Amniotic epithelial cell (primary cell): Measurements from ENCODE around the gene STXBP1.
"Not testable (repeated sequence)": the region's sequence is repeated elsewhere in the genome, so short reads cannot be mapped to it uniquely, and the experiment has no call there.

Source experiments
- DNase-seq: peaks from one replicate; pipeline ENCODE4 v3.0.0-alpha.2; 2010; ENCODE audit warnings: low read depth

The STXBP1 gene

DNA sequence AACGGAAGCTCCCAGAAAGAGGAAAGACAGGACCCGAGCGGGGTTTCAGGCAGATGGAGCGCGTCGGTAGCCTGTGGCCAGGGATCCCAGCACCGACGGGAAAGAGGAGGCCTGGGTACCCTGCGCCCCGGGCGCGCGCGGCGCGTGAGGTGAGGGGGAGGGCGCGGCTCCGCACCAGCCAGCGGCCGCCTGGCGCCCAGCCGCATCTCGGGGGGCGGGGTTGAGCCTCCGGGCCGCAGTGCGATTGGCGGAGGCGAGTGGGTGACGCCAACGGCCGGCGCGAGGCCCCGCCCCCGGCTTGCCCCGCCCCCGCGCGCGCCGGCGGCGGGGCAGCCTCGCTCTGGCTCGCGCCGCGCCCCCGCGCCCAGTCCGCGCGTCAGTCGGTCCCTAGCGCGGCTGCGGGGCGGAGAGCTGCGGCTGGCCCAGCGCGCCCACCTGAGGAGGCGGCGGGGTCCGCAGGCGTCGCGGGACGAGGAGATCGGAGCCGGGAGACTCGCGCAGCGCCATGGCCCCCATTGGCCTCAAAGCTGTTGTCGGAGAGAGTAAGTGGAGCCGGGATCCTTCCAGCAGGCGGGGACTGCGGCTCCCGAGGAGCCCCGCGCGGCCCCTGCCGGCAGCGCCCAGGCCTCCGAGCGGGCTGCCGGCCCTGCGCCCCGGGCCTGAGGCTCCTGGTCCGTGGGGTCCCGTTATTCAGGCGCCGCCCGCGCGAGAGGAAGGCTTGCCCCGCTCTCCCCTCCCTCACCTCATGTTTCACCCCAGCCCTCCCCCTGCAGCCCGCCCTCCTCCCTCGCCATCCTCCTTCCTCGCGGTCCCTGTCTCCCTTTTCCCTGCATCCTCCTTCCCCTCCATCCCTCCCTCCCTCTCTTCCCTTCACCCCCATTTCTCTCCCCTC is at the start of gene STXBP1:
STXBP1 (plus strand) TSS at position 379 of the 892 bp plus-strand sequence; CDS start at position 506, 127 bp downstream.
- peak; percentile 65 for DNase-seq

DNA sequence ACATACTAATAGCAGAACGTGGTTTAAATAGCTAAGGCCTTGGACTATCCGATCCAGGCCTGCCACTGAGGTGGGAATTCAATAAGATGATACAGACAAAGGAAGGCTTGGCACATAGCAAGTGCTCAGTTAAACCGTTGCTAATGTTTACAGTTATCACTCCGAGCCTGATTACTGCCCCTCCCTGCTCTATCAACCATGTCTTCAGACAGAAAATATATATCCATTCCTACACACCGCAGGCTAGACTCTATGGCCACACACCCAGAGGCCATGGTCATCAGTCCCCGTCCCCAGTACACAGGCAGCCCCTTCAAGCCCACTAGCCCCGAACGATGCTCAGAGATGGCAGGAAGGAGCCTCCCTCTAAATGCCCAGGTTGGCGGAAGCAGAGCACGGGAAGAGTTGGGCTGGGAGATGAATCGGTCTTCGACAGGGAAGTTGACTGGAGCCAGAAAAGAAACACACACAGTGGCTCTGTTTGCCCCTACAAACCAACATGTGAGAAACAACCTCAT is 49.7 kb upstream of the STXBP1 start:
- no peak for DNase-seq

DNA sequence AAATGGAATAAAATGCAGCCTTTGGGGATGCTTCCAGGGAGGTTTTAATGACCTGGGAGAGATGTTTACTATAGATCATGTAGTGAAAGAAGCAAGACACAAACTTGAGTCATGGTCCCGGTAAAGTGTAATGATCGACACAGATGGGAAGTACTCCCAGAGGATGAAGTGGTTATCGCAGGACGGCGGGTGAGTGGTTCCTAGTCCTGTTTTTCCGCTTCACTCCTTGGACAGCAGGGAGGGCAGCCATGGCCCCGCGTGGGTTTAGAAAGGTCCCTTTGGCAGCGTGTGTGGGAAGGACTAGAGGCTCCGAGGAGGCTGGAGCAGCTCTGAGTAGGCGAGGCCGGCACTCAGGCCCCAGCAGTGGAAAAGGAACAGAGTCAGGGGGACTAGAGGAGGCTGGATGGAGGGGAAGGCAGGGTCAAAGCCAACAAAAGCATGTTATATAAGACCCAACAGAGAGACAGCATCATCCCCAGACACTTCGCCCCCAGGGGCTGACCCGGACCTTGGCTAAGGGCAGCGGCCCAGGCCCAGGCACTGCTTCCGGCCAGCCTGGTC is 49.2 kb upstream of the STXBP1 start:
- DNase-seq = peak; percentile 85

DNA sequence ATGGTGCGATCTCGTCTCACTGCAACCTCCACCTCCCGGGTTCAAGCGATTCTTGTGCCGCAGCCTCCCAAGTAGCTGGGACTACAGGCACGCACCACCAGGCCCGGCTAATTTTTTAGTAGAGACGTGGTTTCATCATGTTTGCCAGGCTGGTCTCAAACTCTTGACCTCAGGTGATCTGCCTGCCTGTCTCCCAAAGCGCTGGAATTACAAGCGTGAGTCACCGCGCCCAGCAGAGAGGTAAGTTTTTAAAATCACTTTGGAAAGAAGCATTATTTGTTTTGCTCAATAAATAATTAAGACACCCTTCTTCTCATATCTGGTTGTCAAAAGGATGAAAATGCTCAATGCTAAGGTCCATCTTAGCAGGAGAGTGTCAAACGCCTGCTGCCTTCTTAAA is 48.5 kb upstream of the STXBP1 start:
- no peak for DNase-seq

DNA sequence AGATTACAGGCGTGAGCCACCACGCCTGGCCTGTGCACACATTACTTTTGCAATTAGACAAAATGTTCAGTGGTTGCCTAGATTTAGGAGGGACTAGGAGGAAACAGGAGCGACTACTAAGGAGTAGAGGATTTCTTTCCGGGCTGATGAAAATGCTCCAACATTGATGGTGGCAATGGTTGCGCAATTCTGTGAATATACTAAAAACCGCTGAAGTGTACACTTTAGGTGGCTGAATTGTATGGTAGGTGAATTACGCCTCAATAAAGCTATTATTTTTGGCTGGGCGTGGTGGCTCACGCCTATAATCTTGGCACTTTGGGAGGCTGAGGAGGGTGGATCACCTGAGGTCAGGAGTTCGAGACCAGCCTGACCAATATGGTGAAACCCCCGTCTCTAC is 46.8 kb upstream of the STXBP1 start:
- no peak for DNase-seq

DNA sequence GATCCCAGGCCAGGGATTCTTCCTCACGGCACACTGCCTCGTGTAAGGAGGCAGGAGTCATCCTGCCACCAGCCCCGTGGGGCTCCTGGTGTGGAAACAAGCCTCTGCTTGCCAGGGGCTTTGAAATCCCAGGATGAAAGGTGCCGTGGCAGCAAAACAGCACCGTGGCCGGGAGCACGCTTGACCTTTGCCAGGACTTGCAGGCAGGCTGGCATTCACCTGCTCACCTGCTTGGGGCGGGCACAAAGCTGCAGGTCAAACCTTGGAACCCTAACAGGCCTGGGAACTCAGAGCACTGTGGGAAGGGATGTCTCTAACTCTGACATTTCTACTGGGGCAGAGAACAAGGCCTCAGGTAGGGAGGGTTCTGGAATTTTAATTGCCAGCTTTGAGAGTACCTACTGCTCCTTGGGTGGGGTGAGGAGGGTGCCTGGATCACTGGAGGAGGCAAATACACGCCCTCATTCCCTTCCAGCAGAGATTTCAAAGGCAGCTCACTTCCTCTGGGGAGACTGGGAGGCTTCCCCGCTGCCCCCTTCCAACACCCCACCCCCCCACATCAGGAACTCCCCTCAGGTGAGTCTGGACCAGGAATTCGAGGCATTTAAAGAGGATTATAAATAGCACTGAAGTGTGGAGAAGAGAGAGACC is 45.6 kb upstream of the STXBP1 start:
- DNase-seq = no peak

DNA sequence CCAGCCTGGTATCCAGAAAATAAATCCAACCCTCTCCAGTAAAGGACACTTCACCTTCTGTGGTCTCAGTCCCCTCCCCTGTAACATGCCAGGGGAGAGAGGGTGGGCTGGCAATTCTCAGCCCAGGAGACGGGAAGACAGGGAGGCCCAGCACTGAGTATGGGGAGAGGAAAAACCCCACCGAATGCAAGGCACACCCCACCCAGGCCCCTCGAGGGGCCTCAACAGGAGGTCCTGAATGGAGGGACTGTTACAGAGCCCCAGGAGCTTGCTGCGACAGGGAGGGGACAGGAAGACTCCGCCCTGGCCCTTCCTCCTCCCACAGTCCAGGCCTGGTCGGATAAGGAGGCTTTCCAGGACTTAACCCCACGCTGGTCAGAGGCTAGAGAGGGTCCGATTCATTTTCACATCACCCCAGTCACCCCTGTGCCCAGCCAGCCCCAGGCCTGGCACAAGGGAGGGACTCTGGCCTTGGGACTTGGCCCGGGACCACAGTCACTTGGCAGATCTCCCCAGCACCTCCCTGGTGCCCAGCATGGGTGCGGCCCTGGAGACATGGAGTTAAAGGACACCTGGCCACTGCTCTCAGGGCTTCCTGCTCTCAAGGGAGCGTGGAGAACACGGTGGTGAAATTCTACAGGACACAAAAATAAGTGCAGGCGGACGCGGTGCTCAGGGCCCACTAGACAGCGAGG is 44.9 kb upstream of the STXBP1 start:
- no peak for DNase-seq

DNA sequence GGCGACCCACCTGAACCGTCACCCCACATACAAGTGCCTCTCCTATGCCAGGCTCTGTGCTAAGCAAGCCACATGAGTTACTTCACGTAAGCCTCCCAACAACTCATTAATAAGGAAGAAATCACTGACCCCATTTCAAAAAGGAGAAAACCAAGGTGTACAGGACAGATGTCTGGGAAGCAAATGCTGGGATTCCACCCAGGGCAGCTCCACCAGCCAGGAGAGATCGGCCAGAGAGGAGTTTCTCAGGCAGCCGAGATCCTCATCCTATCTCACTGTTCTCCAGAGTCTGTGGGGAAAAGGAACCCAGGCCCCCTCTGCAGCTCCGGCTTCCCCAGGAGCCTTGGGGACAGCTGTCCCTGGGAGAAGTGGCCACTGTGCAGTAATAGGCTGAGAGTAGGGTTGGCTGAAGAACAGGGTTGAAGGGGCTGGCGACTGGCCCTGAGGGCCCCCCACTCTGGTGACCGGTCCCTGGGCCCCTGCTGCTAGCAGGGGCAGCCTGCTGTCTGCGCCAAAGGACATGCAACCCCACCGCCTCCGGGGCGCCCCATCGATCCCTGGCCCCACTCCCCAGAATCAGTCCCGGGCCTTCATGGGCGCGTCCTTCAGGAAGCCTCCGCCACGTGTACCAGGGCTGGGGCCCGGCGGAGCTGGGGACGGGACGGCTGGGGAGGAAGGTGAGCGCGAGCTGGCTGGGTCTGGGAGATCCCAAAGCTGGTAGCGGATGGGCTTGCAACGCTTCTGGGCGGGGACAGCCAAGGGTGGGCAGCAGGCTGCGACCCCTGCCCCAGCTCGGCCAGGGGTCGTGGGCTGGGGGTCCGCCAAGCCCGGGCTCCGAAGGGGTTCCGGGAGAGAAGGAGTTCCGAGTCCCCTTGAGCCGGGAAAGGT is 44.1 kb upstream of the STXBP1 start:
- no peak for DNase-seq

DNA sequence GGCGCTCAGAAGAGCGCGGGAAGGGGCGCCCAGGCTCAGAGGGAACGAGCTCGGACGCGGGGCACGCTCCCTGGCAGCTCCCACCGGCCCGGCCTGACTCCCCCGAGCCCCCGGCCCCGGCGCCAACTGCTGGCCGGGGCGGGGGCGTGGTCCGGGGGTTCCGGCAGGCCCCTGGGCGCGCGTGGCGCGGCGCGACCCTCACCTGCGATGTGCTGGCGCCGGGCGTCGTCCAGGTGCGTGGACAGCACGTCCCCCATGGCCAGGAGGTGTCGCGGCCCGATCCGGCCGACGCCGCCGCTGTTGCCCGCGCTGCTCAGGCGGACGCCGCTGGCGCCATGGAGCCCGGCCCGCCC is 43.5 kb upstream of the STXBP1 start:
- DNase-seq = no peak

DNA sequence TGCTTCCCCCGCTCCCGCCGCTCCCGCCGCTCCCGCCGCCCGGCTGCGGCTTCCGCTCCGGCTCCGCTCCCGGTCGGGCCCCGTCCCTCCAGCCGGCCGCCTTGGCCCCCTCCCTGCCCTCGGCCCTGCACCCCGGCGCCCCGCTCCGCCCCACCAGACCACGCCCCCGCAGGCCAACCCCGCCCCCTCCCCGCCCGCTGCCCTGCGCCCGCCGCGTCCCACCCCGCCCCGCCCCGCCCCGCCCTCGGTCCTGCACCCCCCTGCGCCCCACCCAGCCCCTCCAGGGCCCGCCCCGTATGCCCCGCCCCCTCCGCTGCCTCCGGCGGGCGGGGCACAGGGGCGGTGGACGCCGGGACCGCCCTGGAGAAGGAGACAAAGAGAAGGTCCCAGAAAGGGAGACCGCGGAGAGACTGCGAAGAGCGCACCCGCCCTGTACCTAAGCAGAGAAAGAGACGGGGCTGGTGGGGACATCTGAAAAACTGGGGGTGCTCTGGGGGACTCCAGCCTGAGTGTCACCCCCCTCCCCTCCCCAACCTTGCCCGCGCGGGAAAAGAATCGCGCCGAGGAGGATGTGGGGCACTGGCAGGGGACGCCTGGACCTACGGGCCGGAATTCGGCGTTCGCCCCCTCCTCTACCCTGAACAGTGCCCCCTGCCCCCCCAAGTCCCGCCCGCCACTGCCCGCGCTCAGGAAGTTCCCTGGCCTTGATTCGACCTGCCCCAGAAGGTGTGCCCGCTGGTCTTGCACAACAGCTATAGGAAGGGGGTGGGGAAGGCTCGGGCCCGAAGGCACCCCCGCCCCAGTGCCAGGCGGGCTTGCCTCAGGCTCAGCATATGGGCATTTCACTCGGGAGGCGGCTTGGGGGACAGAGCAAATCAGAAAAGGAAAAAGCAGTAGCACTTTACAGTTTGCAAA is 42.8 kb upstream of the STXBP1 start:
- peak; percentile 60 for DNase-seq

DNA sequence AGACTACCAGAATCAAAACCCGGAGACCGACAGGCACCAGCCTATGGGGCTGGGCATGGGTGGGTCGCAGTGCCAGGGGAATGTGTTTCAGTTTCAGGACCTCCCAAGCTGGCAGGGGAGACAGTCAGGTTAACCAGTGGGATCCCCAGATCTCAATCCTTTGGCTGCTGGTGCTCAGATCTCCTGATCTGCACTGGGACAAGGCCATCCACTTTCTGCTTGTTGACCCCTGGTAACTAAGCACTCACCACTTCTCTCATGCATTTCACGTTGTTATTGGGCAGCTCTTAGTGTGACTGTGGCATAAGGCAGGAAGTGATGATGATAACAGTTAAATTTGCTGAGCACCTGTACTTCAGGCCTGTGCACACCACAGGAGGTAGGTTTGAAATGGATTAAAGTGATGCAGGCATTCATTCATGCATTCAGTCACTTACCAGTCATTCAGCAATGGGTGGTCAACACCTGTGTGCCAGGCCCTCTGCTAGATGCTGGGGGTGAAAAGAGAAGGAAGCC is 42.1 kb upstream of the STXBP1 start:
- DNase-seq = peak; percentile 49

DNA sequence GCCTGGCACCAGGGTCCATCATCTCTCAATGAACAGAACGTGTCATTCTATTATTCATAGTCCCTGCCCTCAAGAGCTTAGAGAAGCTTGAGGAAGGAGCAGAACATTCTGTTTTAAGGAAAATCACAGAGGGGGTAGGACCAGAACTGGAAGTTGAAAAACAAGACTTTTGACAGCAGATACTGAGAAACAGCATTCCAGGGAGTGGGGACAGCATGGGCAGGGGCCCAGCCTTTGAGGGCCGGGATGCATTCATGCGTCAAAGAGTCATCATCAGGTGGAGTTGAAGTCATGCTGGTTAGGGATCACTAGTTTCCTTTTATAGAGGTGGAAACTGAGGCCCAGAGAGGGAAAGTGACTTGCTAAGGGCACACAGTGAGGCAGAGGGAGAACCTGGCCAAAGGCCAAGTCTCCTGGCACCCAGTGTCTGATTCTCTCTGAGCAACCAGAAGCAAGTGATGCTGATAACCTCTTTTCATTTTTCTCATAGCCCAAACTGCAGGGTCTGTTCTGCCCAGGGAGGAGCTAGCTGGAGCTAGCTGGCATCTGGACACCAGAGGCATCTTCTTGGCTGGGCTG is 41.5 kb upstream of the STXBP1 start:
- DNase-seq = no peak

DNA sequence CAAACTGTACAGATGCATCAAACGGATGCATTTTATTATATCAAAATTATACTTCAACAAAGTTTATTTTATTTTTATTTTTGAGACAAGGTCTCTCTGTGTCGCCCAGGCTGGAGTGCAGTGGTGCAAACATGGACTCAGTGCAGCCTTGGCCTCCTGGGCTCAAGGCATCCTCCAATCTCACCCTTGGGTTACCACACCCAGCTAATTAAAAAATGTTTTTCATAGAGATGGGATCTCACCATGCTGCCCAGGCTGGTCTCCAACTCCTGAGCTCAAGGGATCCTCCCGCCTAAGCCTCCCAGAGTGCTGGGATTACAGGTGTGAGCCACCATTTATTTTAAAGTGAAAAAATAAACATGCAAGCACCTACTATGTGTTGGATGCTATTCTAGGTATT is 40.1 kb upstream of the STXBP1 start:
- DNase-seq = no peak

DNA sequence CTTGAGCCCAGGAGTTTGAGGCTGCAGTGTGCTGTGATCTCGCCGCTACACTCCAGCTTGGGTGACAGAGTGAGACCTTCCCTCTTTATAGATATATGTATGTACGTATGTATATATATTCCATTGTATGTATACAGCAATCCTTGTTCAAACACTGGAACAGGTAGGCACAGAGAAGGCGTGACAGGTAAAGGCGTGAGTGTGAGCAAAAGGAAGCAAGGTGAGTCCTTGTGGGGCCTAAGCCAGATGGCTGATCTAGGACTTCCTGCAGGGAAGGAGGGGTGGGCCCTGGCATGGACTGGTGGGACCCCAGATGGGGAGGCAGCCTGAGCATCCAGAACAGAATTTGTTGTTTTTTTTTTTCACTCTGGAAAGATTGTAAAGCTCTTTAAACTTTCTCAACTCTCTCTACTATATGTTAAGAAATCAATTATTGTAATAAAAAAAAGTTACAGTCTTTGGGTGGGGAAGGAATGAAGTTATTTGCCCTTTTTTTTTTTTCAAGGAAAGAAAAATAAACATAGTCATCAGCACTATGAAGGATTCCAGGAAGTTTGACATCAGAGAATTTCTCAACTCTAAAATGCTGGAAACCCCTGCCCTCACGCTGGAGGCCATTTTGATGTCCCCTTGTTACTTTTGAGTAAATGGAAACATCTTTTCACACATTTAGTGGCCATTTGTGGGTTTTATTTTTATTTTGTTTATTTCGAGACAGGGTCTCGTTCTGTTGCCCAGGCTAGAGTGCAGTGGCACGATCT is 38.9 kb upstream of the STXBP1 start:
- DNase-seq = peak; percentile 78

DNA sequence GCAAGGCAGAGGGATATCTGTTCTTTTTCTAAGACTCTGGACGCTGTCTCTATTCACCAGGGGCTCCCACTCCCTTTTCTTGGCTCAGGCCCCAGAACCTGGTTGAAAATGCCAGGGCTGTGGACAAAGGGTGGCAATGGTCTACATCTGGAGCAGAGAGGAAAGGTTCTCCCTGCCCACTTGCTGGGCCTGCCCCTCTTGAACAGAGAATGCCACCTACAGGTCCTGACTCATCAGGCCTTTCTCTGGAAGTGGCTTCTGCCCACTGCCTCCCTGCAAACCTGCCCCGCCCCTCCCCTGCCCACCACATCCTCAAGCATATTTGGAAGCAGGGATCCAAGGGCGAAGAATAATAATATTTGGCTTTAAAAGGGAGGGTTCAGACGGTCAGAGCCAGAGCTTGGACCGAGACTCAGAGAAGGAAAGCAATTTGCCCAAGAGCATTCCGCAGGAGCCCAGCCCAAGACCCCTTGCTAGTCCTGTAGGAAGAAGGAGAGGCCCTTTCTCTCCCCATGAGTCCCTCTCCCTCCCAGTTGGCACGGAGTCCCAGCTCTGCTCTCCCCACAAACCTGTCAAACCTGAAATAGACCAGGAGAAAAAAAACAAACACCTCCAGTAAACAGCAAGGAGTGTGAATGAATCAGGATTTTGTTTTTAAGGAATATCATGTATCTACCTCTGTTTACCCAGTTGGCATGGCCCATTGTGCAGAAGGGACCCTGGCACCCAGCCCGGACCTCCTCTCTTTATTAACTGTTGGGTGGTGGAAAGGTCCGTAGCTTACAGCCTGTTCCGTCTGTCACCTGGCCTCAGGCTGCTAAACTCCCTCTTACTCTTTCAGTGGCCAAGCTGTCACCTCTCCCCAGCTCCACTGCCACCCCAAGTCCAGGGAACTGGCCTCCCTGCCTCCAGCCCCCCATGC is 37.7 kb upstream of the STXBP1 start:
- DNase-seq = peak; percentile 52

DNA sequence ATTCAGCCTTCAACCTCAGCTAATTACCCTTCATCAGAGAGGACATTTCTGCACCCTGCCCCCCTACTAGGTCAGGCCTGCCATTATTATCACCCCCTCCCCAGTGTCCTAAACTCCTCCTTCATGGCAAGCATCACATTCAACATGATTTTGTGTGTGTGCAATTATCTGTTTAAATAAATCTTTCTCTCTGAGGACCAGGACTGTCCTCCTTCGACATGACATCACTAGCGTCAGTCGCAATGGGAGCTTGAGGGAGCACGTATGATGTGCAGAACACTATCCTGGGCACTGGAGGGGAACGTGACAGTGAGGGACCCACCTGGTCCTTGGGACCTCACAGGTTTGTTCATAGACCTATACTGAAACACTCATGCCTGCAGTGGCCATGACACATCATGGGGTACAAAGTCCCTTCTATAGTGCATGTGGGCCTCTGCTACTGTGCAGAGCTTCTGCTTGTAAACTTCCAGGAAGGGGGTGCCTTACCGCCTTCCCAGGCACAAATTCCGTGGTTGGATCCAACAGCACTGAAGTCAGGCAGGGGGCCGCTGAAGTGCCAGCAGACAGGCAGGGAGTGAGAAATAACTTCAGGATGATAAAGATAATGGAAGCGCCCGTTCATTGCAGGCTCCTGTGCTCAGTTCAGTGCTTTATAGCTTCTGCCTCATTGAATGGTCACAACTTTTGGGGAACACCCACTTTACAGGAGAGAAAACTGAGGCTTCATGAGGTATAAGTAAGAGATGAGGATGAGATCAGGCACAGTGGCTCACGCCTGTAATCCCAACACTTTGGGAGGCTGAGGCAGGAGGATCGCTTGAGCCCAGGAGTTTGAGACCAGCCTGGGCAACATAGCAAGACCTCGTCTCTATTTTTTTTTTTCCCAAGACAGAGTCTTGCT is 36.0 kb upstream of the STXBP1 start:
- no peak for DNase-seq

DNA sequence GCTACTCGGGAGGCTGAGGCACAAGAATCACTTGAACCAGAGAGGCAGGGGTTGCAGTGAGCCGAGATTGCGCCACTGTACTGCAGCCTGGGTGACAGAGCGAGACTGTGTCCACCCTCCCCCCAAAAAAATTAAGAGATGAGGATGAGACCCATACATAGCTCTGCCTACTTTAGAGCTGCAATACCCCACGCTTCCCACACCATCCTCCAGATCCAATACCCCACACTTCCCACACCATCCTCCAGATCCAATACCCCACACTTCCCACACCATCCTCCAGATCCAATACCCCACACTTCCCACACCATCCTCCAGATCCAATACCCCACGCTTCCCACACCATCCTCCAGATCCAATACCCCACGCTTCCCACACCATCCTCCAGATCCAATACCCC is 34.9 kb upstream of the STXBP1 start:
- not testable (repeated sequence) for DNase-seq
